ENCODE results near the gene BMF.

DNA sequence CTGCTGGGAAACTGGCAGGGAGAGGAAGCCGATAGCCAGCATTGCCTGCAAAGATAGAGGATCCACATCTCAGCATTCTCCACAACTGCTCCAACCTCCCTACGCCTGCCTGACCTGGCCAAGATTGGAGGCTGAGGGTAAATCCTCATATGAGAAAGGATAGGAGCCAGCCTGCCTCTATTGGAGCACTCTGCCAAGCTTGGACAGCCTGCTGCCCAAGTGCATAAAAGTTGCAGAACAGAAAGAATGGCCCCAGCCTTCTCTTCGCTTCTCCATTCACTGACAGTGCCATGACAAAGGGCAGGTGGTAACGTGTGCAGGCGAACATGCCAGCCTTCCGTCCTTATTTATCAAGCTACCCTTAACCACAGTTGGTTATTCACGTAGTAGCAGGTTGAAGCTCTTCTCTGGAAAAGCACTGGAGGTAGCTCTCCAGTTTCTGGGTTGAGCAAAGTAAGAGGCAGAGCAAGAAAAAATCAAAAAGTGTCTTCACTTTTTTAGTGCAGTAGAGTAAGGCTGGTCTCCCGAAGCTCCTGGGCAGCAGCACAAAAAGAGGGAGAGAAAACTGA, 4.3 kb downstream of the BMF start:
- TF ChIP-seq, protein P1, sequence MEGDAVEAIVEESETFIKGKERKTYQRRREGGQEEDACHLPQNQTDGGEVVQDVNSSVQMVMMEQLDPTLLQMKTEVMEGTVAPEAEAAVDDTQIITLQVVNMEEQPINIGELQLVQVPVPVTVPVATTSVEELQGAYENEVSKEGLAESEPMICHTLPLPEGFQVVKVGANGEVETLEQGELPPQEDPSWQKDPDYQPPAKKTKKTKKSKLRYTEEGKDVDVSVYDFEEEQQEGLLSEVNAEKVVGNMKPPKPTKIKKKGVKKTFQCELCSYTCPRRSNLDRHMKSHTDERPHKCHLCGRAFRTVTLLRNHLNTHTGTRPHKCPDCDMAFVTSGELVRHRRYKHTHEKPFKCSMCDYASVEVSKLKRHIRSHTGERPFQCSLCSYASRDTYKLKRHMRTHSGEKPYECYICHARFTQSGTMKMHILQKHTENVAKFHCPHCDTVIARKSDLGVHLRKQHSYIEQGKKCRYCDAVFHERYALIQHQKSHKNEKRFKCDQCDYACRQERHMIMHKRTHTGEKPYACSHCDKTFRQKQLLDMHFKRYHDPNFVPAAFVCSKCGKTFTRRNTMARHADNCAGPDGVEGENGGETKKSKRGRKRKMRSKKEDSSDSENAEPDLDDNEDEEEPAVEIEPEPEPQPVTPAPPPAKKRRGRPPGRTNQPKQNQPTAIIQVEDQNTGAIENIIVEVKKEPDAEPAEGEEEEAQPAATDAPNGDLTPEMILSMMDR (conservative IDR thresholded peaks at IDR 0.05; ENCODE audit: low read depth, low read length), result no peak
- no peak for TF ChIP-seq RAD21 (IDR thresholded peaks at IDR 0.05; ENCODE audit: low read length)
- no peak for TF ChIP-seq POLR2A (IDR thresholded peaks at IDR 0.05; ENCODE audit: low read depth, low read length)
